A673 (cell line): ENCODE data around the gene PDGFA. TPM values are rescaled to one million over a fixed set of nuclear protein-coding genes. Genes with fewer than 3 reads are reported as not detected.

Source experiments
- BruUV-seq: library from RNA; stranded (reverse); fragments of 400-500 nt; replicated peaks from 2 replicates; lab custom pipeline; 2021; lab: Mats Ljungman, UMichigan
- CTCF ChIA-PET: fragments of 300-600 bp; sonication (Branson Sonifier 250); formaldehyde crosslinking; loops from one replicate; lab custom pipeline; 2022; ENCODE audit warnings: antibody characterized with exemption; lab: Charles Lee
- POLR2A ChIA-PET: fragments of 300-600 bp; sonication (Branson Sonifier 250); formaldehyde crosslinking; loops from one replicate; lab custom pipeline; 2022; ENCODE audit warnings: antibody characterized with exemption; ENCODE audit not compliant: low non-redundant PET; lab: Charles Lee
- DNase-seq: peaks from one replicate; pipeline ENCODE4 v3.0.0-alpha.2; 2015; ENCODE audit warnings: low spot score
- H3K27ac ChIP-seq: fragments of 200-600 bp; sonication (generic); 2 replicates; pipeline ENCODE4 v1.5.1; 2016; ENCODE audit warnings: mixed run types, low read depth, mild to moderate bottlenecking, mixed read lengths, antibody characterized with exemption, low read length; ENCODE audit not compliant: poor library complexity, severe bottlenecking
- H3K27me3 ChIP-seq: fragments of 200-600 bp; sonication (generic); replicated peaks from 2 replicates; pipeline ENCODE4 v1.6.1; 2017; ENCODE audit warnings: mixed run types, low read depth, mild to moderate bottlenecking, mixed read lengths, antibody characterized with exemption, low read length; ENCODE audit not compliant: insufficient read depth, poor library complexity
- H3K36me3 ChIP-seq: fragments of 200-600 bp; sonication (generic); 2 replicates; pipeline ENCODE4 v1.6.1; 2016; ENCODE audit warnings: mixed run types, mild to moderate bottlenecking, mixed read lengths, antibody characterized with exemption, low read length; ENCODE audit not compliant: insufficient read depth, poor library complexity, severe bottlenecking
- H3K4me1 ChIP-seq: fragments of 200-600 bp; sonication (generic); 2 replicates; pipeline ENCODE4 v1.6.1; 2017; ENCODE audit warnings: mixed run types, mild to moderate bottlenecking, mixed read lengths, antibody characterized with exemption, low read length; ENCODE audit not compliant: insufficient read depth, poor library complexity, severe bottlenecking
- H3K4me3 ChIP-seq: fragments of 200-600 bp; sonication (generic); 2 replicates; pipeline ENCODE4 v1.5.1; 2016; ENCODE audit warnings: low read depth, mixed run types, mild to moderate bottlenecking, mixed read lengths, low read length; ENCODE audit not compliant: poor library complexity, severe bottlenecking
- H3K9me3 ChIP-seq: fragments of 200-600 bp; sonication (generic); 2 replicates; pipeline ENCODE4 v1.6.1; 2016; ENCODE audit warnings: mixed run types, low read depth, mild to moderate bottlenecking, mixed read lengths, antibody characterized with exemption, low read length; ENCODE audit not compliant: poor library complexity, severe bottlenecking
- CTCF ChIP-seq: fragments of 300-800, 200-600 bp; sonication (generic); conservative IDR thresholded peaks from 2 replicates; pipeline ENCODE4 v1.5.1; 2017; ENCODE audit warnings: low read depth, mild to moderate bottlenecking, antibody characterized with exemption, low read length, moderate library complexity, mixed read lengths
- EZH2 ChIP-seq: fragments of 200-600 bp; sonication (generic); IDR thresholded peaks from 2 replicates; pipeline ENCODE4 v1.6.1; 2017; ENCODE audit warnings: borderline replicate concordance, low read depth, mild to moderate bottlenecking, mixed read lengths, antibody characterized with exemption, low read length; ENCODE audit not compliant: poor library complexity, severe bottlenecking
- intact Hi-C: fragments of 100-400 bp; cut with micrococcal nuclease; formaldehyde crosslinking; loops from one replicate; pipeline ENCODE4 v1.10.0; 2022; ENCODE audit not compliant: unreplicated experiment
- total RNA-seq: library from RNA; stranded (reverse); gene quantifications from 2 replicates; pipeline ENCODE4 v1.2.3, GENCODE V29; 2021

The PDGFA gene
- total RNA-seq, 1 experiment from 2014 or later, result 2.1 TPM

- H3K4me1 ChIP-seq, result no peaks in the 10 kb centered on the region
- no peak overlapping the region for H3K27ac ChIP-seq
- no peaks in the 10 kb centered on the region for H3K36me3 ChIP-seq
- no TSS peak for BruUV-seq
- no peaks in the 10 kb centered on the region for H3K27me3 ChIP-seq
- DNase-seq, result no peak
- intact Hi-C loops, result no loop called here
- no peak for TF ChIP-seq CTCF
- TF ChIP-seq EZH2, result no peak
- H3K4me3 ChIP-seq, result no peak overlapping the region
- ChIA-PET POLR2A (no interaction called here), CTCF (no interaction called here)
- no peaks in the 10 kb centered on the region for H3K9me3 ChIP-seq
These were observed 20.7 kb downstream of the PDGFA start for GRCh38 chr7:498678-499641.

- intact Hi-C loops, result no loop called here
These were observed 21.5 kb downstream of the PDGFA start for GRCh38 chr7:497946-498655.

GRCh38 chr7:497346-497745 is 22.3 kb downstream of the PDGFA start:
- no peak overlapping the region for H3K4me3 ChIP-seq
- no TSS peak for BruUV-seq
- H3K36me3 ChIP-seq, result no peaks in the 10 kb centered on the region
- no peaks in the 10 kb centered on the region for H3K9me3 ChIP-seq
- ChIA-PET CTCF (no interaction called here), POLR2A (no interaction called here)
- no peak overlapping the region for H3K27ac ChIP-seq
- H3K27me3 ChIP-seq, result no peaks in the 10 kb centered on the region
- TF ChIP-seq EZH2 (no peak), CTCF (no peak)
- H3K4me1 ChIP-seq, result no peaks in the 10 kb centered on the region
- intact Hi-C loops, result no loop called here
- DNase-seq, result no peak

More at GRCh38 chr7:497946-498655, 21.5 kb downstream of the PDGFA start:
- H3K27ac ChIP-seq, result no peak overlapping the region
- H3K4me1 ChIP-seq, result no peaks in the 10 kb centered on the region
- H3K4me3 ChIP-seq, result no peak overlapping the region
- no peaks in the 10 kb centered on the region for H3K9me3 ChIP-seq
- TF ChIP-seq EZH2 (no peak), CTCF (no peak)
- no peaks in the 10 kb centered on the region for H3K27me3 ChIP-seq
- no TSS peak for BruUV-seq
- no peaks in the 10 kb centered on the region for H3K36me3 ChIP-seq
- ChIA-PET POLR2A (no interaction called here), CTCF (no interaction called here)
- no peak for DNase-seq
